Dermis lymphatic vessel endothelial cell (primary cell): ENCODE measurements around the gene OR13G1. TPM values are rescaled to one million over a fixed set of nuclear protein-coding genes. Genes with fewer than 3 reads are reported as not detected.

ENCODE experiments used
- total RNA-seq: library from RNA; depleted of rRNA; stranded (reverse); fragments of >200 nt; gene quantifications from 2 replicates; pipeline ENCODE4 v1.2.1, GENCODE V29; 2014

The OR13G1 gene
- not detected in 2 replicates for total RNA-seq

DNA sequence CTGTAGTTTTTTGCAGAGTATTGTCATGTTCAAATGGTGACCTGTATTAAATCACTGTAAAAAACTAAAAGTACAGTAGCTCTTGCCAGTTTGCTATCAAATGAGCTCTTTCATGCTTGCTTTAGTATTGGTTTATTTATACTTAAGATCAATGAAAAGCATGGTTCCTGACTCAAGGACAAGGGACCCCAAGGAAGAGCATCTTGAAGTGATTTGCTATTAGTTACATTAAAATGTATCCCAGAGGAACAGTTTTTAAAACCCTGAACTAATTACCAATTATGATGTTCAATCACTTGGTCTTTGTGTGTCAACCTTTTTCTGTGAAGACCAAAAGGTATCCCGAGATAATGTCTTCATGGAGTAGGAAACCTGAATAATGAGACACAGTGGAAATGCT is at the start of gene OR13G1:
Gene OR13G1 (minus strand): TSS at position 101 of the 400 bp plus-strand sequence. CDS start 6,698 bp downstream, outside the sequence.

DNA sequence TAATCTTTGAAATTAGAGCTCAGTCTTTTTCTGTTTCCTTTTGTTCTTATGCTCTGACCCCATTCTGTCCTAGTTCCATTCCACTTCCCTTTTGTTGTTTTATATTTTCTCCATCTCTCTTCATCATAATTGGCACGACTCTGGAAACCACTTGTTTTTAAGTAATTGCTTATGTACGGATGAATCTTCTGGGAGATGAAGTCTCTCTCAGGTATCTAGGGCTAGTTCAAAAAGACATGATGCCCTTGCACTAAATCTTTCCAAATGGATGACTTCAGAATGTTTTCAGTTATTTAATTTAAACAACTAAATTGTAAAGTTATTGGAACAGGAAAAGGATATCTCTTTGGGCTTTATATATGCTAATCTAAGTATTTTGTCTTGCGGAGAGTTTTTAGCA is 37.0 kb upstream of the OR13G1 start, which contains the start of gene OR6F1:
Gene OR6F1 (minus strand): TSS at position 101 of the 400 bp plus-strand sequence. CDS start 3,891 bp downstream, outside the sequence.

Other genes starting within 250 kb of the OR13G1 start
- gene OR2B11, start 221.6 kb downstream of the OR13G1 start, total RNA-seq, result not detected in 2 replicates
- gene OR2C3, start 143.3 kb downstream of the OR13G1 start, total RNA-seq, result not detected in 2 replicates
- 0.11 TPM in 1 of 2 replicates, not detected in the other for gene GCSAML, start 130.6 kb downstream of the OR13G1 start, total RNA-seq
- gene OR2G2, start 91.4 kb downstream of the OR13G1 start, total RNA-seq, result not detected in 2 replicates
- gene OR2G3, start 74.2 kb downstream of the OR13G1 start, total RNA-seq, result not detected in 2 replicates
- gene OR6F1, start 36.9 kb upstream of the OR13G1 start, total RNA-seq, result not detected in 2 replicates
- 0.11 TPM in 1 of 2 replicates, not detected in the other for gene OR14K1, start 58.9 kb upstream of the OR13G1 start, total RNA-seq
- gene OR14A2, start 68.4 kb upstream of the OR13G1 start, total RNA-seq, result not detected in 2 replicates
- gene OR1C1, start 80.8 kb upstream of the OR13G1 start, total RNA-seq, result not detected in 2 replicates
- gene OR14A16, start 144.4 kb upstream of the OR13G1 start, total RNA-seq, result not detected in 2 replicates
- not detected in 2 replicates for gene OR11L1, start 162.2 kb upstream of the OR13G1 start, total RNA-seq
- 0.33 and 0.43 TPM in 2 replicates for gene TRIM58, start 177.4 kb upstream of the OR13G1 start, total RNA-seq
- 0.09 and 0.33 TPM in 2 replicates for gene OR2W3, start 215.8 kb upstream of the OR13G1 start, total RNA-seq
- not detected in 2 replicates for gene OR2T8, start 240.5 kb upstream of the OR13G1 start, total RNA-seq
- gene OR2AJ1, start 245.2 kb upstream of the OR13G1 start, total RNA-seq, result not detected in 2 replicates